A673 (cell line): ENCODE measurements around the gene STAB2. TPM values are rescaled to one million over a fixed set of nuclear protein-coding genes. Genes with fewer than 3 reads are reported as not detected.

Experiments used
- BruUV-seq: library from RNA; stranded (reverse); fragments of 400-500 nt; replicated peaks from 2 replicates; lab custom pipeline; 2021; lab: Mats Ljungman, UMichigan
- CTCF ChIA-PET: fragments of 300-600 bp; sonication (Branson Sonifier 250); formaldehyde crosslinking; loops from one replicate; lab custom pipeline; 2022; ENCODE audit warnings: antibody characterized with exemption; lab: Charles Lee
- POLR2A ChIA-PET: fragments of 300-600 bp; sonication (Branson Sonifier 250); formaldehyde crosslinking; loops from one replicate; lab custom pipeline; 2022; ENCODE audit warnings: antibody characterized with exemption; ENCODE audit not compliant: low non-redundant PET; lab: Charles Lee
- DNase-seq: peaks from one replicate; pipeline ENCODE4 v3.0.0-alpha.2; 2015; ENCODE audit warnings: low spot score
- H3K27ac ChIP-seq: fragments of 200-600 bp; sonication (generic); 2 replicates; pipeline ENCODE4 v1.5.1; 2016; ENCODE audit warnings: mixed run types, low read depth, mild to moderate bottlenecking, mixed read lengths, antibody characterized with exemption, low read length; ENCODE audit not compliant: poor library complexity, severe bottlenecking
- H3K27me3 ChIP-seq: fragments of 200-600 bp; sonication (generic); replicated peaks from 2 replicates; pipeline ENCODE4 v1.6.1; 2017; ENCODE audit warnings: mixed run types, low read depth, mild to moderate bottlenecking, mixed read lengths, antibody characterized with exemption, low read length; ENCODE audit not compliant: insufficient read depth, poor library complexity
- H3K36me3 ChIP-seq: fragments of 200-600 bp; sonication (generic); 2 replicates; pipeline ENCODE4 v1.6.1; 2016; ENCODE audit warnings: mixed run types, mild to moderate bottlenecking, mixed read lengths, antibody characterized with exemption, low read length; ENCODE audit not compliant: insufficient read depth, poor library complexity, severe bottlenecking
- H3K4me1 ChIP-seq: fragments of 200-600 bp; sonication (generic); 2 replicates; pipeline ENCODE4 v1.6.1; 2017; ENCODE audit warnings: mixed run types, mild to moderate bottlenecking, mixed read lengths, antibody characterized with exemption, low read length; ENCODE audit not compliant: insufficient read depth, poor library complexity, severe bottlenecking
- H3K4me3 ChIP-seq: fragments of 200-600 bp; sonication (generic); 2 replicates; pipeline ENCODE4 v1.5.1; 2016; ENCODE audit warnings: low read depth, mixed run types, mild to moderate bottlenecking, mixed read lengths, low read length; ENCODE audit not compliant: poor library complexity, severe bottlenecking
- H3K9me3 ChIP-seq: fragments of 200-600 bp; sonication (generic); 2 replicates; pipeline ENCODE4 v1.6.1; 2016; ENCODE audit warnings: mixed run types, low read depth, mild to moderate bottlenecking, mixed read lengths, antibody characterized with exemption, low read length; ENCODE audit not compliant: poor library complexity, severe bottlenecking
- CTCF ChIP-seq: fragments of 300-800, 200-600 bp; sonication (generic); conservative IDR thresholded peaks from 2 replicates; pipeline ENCODE4 v1.5.1; 2017; ENCODE audit warnings: low read depth, mild to moderate bottlenecking, antibody characterized with exemption, low read length, moderate library complexity, mixed read lengths
- EZH2 ChIP-seq: fragments of 200-600 bp; sonication (generic); IDR thresholded peaks from 2 replicates; pipeline ENCODE4 v1.6.1; 2017; ENCODE audit warnings: borderline replicate concordance, low read depth, mild to moderate bottlenecking, mixed read lengths, antibody characterized with exemption, low read length; ENCODE audit not compliant: poor library complexity, severe bottlenecking
- intact Hi-C: fragments of 100-400 bp; cut with micrococcal nuclease; formaldehyde crosslinking; loops from one replicate; pipeline ENCODE4 v1.10.0; 2022; ENCODE audit not compliant: unreplicated experiment
- total RNA-seq: library from RNA; stranded (reverse); gene quantifications from 2 replicates; pipeline ENCODE4 v1.2.3, GENCODE V29; 2021

Gene STAB2
- total RNA-seq, 1 experiment from 2014 or later: not detected

GRCh38 chr12:103677341-103677740 lies 90.3 kb downstream of the STAB2 start:
- DNase-seq: no peak
- TF ChIP-seq CTCF: no peak
- no peak for TF ChIP-seq EZH2
- Histone ChIP-seq H3K4me1 (no peaks in the 10 kb centered on the region), H3K36me3 (no peaks in the 10 kb centered on the region), H3K27me3 (peaks cover 24% of the 10 kb centered on the region), H3K4me3 (no peak overlapping the region), H3K27ac (no peak overlapping the region), H3K9me3 (no peaks in the 10 kb centered on the region)
- BruUV-seq: no TSS peak
- ChIA-PET POLR2A (no interaction called here), CTCF (no interaction called here)
- intact Hi-C loops: no loop called here

DNA sequence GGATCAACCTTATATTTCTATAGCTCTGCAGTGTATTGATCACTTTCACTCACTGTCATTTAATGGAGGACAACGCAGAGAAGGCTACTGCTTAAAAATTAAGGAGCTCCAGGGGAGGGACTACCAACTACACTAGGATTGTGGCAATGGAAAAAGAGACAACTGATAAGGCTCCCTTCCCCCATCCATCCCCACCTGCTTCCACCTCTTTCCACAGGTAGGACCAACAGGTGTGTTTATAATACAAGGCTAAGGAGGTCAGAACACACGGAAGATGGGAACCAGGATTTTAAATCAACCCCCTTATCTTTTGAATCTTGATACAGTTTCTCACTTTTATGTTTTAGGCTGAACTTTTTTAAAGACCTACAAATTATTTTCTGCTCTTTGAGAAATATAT lies 90.8 kb downstream of the STAB2 start:
- intact Hi-C loops: no loop called here
- Histone ChIP-seq H3K4me3 (no peak overlapping the region), H3K27ac (no peak overlapping the region), H3K9me3 (no peaks in the 10 kb centered on the region), H3K4me1 (no peaks in the 10 kb centered on the region), H3K27me3 (peaks cover 26% of the 10 kb centered on the region), H3K36me3 (no peaks in the 10 kb centered on the region)
- no peak for DNase-seq
- ChIA-PET POLR2A (no interaction called here), CTCF (no interaction called here)
- no TSS peak for BruUV-seq
- TF ChIP-seq CTCF (no peak), EZH2 (no peak)

DNA sequence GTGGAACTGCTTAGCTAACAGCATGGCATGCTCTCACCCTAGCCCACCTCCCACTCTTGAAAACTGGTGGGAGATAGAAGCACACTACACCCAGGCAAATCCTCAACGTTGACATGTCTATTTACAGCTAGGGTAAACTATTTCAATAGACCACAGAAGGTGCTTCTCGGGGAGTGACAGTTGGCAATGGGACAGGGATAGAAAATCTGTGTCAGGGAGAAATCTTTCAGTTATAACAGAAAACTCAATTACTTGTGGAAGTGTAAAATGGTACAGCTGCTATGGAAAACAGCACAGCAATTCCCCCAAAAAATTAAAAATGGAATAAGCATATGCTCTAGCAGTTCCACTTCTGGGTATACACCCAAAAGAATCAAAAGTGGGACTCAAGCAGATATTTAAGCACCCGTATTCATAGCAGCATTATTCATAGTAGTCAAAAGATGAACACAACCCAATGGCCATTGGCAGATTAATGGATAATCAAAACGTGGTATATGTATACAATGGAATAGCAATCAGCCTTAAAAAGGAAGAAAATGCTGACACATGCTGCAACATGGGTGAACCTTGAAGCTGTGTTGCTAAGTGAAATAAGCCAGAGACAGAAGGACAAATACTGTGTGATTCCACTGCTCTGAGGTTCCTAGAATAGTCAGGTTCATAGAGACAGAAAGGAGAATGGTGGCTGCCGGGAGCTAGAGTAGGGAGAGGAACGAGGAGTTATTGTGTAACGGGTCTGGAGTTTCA lies 92.5 kb downstream of the STAB2 start:
- no peak for DNase-seq
- no peak for TF ChIP-seq EZH2
- no peak for TF ChIP-seq CTCF
- intact Hi-C loops: no loop called here
- ChIA-PET CTCF (no interaction called here), POLR2A (no interaction called here)
- Histone ChIP-seq H3K27me3 (peaks cover 39% of the 10 kb centered on the region), H3K27ac (no peak overlapping the region), H3K36me3 (no peaks in the 10 kb centered on the region), H3K4me1 (no peaks in the 10 kb centered on the region), H3K4me3 (no peak overlapping the region), H3K9me3 (no peaks in the 10 kb centered on the region)
- no TSS peak for BruUV-seq
